C1 segment of cervical spinal cord (tissue), 14 donors: Measurements from ENCODE around the gene CCDC63.

ENCODE experiments used
- DNase-seq, 14 donors: peaks; one replicate each; lab custom pipeline; 2025; lab: John Stamatoyannopoulos, UW

The CCDC63 gene

GRCh38 chr12:110883251-110883650 is 36.5 kb downstream of the CCDC63 start:
- no peak for DNase-seq

GRCh38 chr12:110885152-110885840 is 38.5 kb downstream of the CCDC63 start:
- no peak for DNase-seq

GRCh38 chr12:110888256-110888991 is 41.6 kb downstream of the CCDC63 start:
- no peak for DNase-seq

- no peak for DNase-seq
These were observed 42.6 kb downstream of the CCDC63 start for GRCh38 chr12:110889361-110889760.

DNA sequence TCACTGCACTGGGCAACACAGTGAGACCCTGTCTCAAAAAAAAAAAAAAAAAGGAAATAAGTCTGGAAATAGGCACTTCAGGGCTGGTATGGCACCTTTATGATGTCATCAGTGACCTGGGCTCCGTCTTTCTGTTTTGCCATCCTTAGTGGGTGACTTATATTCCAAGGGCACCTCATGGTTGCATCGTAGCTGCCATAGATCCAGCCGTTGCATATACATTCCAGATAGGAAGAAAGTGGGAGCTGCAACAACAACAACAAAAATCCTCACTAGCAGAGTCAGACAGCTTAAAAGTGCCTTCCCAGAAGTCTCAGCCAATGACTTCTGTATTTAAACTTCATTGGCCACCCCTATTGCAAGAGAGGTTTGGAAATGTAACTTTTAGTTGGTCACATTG is 47.2 kb downstream of the CCDC63 start:
- DNase-seq = no peak

GRCh38 chr12:110896559-110896958 is 49.8 kb downstream of the CCDC63 start:
- no peak for DNase-seq

DNA sequence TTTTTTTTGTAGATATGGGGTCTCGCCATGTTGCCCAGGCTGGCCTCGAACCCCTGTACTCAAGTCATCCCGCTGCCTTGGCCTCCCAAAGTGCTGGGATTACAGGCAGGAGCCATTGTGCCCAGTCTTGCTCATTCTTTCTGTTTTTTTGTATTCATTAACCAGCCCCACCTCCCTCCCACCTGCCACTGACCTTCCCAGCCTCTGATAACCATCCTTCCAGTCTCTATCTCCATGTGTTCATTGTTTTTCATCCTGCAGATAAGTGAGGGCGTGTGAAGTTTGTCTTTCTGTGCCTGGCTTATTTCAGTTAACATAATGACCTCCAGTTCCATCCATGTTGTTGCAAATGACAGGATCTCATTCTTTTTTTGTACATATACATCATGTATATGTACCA is 54.6 kb downstream of the CCDC63 start:
- no peak for DNase-seq

DNA sequence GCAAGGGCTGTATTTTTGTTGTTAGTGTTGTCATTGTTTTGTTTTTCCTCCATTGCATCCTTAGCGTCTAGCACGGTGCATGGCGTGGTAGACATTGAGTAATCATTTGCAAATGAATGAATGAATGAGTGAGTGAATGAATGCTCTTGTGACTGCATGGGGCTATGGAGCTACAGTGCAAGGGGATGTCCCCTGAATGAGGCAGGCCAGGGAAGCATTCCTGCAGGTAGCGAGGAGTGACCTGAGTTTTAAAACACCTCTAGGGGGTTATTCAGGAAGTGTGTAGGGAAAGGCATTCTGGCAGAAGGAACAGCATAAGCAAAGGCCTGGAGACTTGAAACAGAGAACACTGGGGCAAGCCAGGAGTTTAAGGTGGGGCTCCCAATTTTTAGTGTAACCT is 56.7 kb downstream of the CCDC63 start:
- DNase-seq = no peak

DNA sequence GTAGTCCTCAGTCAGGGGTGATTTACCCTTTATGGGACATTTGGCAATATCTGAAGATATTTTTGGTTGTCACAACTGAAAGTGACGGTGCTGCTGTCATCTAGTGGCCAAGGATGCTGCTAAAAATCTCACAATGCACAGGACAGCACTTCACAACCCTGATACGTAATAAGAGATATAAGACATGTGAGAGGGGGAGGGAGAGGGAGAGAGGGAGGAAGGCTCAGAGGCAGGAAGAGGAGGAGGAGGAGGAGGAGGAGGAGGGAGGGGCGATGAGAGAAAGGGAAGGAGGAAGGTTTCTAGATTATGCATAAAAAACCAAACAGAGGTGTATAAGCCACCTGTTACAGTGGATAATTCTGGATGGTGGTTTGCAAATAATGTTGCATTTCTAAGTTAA is 59.3 kb downstream of the CCDC63 start:
- no peak for DNase-seq

DNA sequence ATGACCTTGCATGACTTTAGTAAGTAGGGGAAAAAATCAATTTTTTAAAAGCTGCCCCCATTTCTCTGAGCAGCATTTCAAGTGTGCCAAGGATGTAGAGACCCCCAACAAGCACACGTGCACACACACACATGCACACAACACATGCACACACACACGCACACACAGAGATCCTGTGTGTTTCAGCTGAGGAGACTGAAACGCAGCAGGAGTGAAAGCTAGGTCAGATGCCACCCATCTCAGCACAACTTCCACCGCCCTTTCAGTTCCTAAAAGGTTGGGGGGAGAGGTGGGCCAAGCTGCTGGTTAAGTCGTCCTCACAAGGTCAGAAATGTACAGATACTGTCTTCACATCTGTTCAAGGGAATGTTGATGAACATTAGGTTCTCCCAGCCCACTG is 59.7 kb downstream of the CCDC63 start:
- no peak for DNase-seq

DNA sequence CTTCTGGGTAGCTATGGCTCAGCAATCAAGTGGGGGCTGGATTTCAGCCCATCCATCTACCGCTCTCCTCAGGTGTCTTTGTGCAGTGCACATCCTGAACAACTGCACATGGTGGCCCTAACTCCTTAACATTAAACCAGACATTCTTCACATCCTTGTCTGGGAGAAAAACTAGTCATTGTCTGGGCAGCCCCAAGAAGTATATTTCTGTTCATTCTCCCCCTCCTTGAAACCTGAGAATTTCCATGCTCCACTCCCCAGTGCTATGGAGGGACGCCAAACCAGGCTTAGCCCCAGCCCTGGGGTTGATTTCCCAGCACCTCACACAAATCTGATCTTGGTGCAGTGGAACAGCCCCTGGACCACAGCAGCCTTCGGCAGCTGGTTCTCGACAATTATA is 60.2 kb downstream of the CCDC63 start:
- DNase-seq = no peak

DNA sequence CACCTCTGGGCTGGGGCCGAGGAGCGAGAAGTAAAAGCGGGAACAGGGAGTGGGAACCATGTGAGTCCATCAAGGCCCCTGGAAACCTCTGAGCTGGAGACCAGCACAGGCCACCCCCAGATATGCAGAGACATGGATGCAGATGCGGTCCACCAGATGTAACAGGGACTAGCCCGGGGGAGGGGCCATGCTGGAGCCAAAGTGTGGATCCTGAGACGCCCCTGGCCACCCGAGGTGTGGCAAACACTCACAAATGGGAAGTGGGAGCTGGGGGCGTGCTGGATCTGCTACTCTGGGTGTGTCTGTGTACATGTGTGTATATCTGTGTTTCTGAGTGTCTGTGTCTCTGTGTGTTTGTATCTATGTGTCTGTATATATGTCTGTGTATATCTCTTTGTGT is 60.8 kb downstream of the CCDC63 start:
- DNase-seq = no peak

DNA sequence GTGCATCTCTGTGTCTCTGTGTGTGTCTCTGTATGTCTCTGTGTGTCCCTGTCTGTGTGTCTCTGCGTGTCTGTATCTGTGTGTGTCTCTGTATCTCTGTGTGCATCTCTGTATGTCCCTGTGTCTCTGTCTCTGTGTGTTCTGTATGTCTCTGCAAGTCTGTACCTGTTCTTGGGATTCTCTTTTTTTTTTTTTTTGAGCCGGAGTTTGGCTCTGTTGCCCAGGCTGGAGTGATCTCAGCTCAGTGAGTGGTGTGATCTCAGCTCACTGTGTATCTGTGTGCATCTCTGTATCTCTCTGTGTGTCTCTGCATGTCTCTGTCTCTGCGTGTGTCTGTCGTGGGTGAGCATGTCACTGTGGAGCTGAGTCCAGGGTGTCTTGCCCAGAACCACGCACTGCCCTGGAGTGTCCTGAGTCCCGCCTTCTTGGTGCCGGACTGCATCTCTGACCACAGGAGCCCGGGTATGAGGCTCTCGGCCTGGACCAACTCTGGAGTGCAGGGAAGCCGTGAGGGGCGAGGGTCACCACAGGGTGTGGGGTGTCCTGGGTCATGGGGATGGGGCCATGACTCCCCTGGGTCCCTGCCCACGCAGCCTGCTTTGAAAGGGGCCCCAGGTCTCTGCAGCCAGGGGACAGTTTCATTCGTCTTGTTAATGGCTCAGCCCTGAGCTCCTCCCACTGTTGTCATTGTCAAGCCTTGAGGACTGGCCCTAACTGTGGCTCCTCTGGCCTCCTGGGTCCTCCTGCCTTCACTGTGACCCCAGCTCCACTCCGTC is 61.8 kb downstream of the CCDC63 start:
- DNase-seq = no peak

- DNase-seq = no peak
These were observed 65.5 kb downstream of the CCDC63 start for GRCh38 chr12:110912263-110912662.

GRCh38 chr12:110913119-110914056 is 66.6 kb downstream of the CCDC63 start:
- DNase-seq = no peak

- DNase-seq = no peak
These were observed 69.6 kb downstream of the CCDC63 start for GRCh38 chr12:110916295-110916875.

DNA sequence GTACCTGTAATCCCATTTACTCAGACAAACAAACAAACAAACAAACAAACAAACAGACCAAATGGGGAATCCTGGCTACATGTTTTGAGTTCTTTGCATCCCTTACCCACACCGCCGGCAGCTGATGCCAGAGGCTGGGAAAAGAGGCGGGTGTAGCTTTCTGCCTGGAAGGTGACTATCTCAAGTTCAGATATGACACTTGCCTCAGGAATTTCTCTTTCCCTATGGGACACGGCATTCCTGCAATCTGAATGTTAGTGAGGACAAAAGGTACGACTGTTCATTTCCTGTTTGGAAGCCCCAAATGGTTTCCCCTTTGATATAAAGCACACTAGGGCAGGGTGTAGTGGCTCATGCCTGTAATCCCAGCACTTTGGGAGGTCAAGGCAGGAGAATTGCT is 70.7 kb downstream of the CCDC63 start:
- no peak for DNase-seq

- no peak for DNase-seq
These were observed 71.2 kb downstream of the CCDC63 start for GRCh38 chr12:110917961-110918360.

DNA sequence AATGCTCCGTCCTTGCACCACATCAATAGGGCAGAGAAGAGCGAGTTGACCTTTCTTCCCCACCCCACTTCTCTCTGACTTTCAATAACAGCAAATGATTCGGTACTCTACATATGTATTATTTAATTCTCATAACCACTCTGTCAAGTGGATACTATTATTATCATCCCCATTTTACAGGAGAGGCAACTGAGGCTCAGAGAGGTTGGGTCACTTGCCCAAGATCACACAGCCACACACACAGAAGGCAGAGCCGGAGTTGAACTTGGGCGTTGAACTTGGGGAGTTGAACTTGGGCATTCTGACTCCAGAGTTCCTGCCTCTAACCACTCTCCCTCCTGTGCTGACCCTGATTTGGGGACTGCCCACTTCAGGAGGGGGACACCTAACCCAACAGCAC is 72.9 kb downstream of the CCDC63 start:
- DNase-seq = no peak

GRCh38 chr12:110920324-110920910 is 73.6 kb downstream of the CCDC63 start, which contains the start of gene MYL2:
Gene MYL2, minus strand, starts transcription at chr12:110920579. Its CDS starts 50 bp downstream, at chr12:110920529.
- no peak for DNase-seq

DNA sequence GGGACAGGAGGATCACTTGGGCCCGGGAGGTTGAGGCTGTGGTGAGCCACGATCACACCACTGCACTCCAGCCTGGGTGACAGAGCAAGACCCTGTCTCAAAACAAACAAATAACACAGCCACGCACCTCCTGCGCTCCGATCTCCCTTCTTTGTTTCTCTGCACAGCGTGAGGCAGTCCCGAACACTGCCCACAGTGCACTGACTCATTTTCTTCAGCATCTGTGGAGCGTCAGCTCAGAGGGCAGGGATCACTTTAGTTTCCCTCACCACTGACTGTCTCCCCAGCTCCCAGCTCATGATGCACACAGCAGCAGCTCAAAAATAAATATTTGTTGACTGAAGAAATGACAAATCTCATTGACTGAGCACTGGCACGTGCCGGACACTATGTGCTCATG is 74.5 kb downstream of the CCDC63 start:
- DNase-seq = no peak
